Liver (tissue), 3 donors: ENCODE measurements around the gene ZNF141.

Source experiments
- ATF3 ChIP-seq: IDR thresholded peaks from 2 replicates; pipeline ENCODE4 v1.6.1; 2016; ENCODE audit warnings: antibody characterized with exemption
- CTCF ChIP-seq: fragments of 150-350 bp; IDR thresholded peaks from 2 replicates; pipeline ENCODE4 v1.5.1; 2017; ENCODE audit warnings: improper control_type of control experiment, low read depth, low read length; ENCODE audit not compliant: missing input control
- EGR1 ChIP-seq, 2 donors: IDR thresholded peaks; 2 replicates each; pipeline ENCODE4 v1.6.1; 2016 to 2018; ENCODE audit warnings: antibody characterized with exemption in 2 of 2, low read depth in 2 of 2
- FOXA1 ChIP-seq: IDR thresholded peaks from 2 replicates; pipeline ENCODE4 v1.6.1; 2016; ENCODE audit warnings: antibody characterized with exemption
- GABPA ChIP-seq, 2 donors: IDR thresholded peaks in 1 of 2; conservative IDR thresholded peaks in 1 of 2; 2 replicates each; pipeline ENCODE4 v1.6.1; 2016; ENCODE audit warnings: antibody characterized with exemption in 2 of 2, mild to moderate bottlenecking in 1 of 2, moderate library complexity in 1 of 2
- HNF4A ChIP-seq, 2 donors: conservative IDR thresholded peaks; 2 replicates each; pipeline ENCODE4 v1.6.1; 2016; ENCODE audit warnings: antibody characterized with exemption in 2 of 2, mild to moderate bottlenecking in 2 of 2
- HNF4G ChIP-seq: IDR thresholded peaks from 2 replicates; pipeline ENCODE4 v1.6.1; 2016; ENCODE audit warnings: antibody characterized with exemption
- MAX ChIP-seq: IDR thresholded peaks from 2 replicates; pipeline ENCODE4 v1.6.1; 2016; ENCODE audit warnings: antibody characterized with exemption
- RAD21 ChIP-seq, 2 donors: IDR thresholded peaks; 2 replicates each; pipeline ENCODE4 v1.6.1; 2016; ENCODE audit warnings: antibody characterized with exemption in 2 of 2, mild to moderate bottlenecking in 2 of 2
- REST ChIP-seq: IDR thresholded peaks from 2 replicates; pipeline ENCODE4 v1.6.1; 2016; ENCODE audit warnings: antibody characterized with exemption, mild to moderate bottlenecking
- RXRA ChIP-seq, 2 donors: IDR thresholded peaks; 2 replicates each; pipeline ENCODE4 v1.6.1; 2017 to 2018; ENCODE audit warnings: antibody characterized with exemption in 2 of 2, mild to moderate bottlenecking in 1 of 2
- TAF1 ChIP-seq: conservative IDR thresholded peaks from 2 replicates; pipeline ENCODE4 v1.6.1; 2016; ENCODE audit warnings: antibody characterized with exemption, mild to moderate bottlenecking
- ZBTB33 ChIP-seq: IDR thresholded peaks from 2 replicates; pipeline ENCODE4 v1.6.1; 2016; ENCODE audit warnings: antibody characterized with exemption
- donor health status: healthy.
- donor health status: healthy.

GRCh38 chr4:288891-289290, 48.7 kb upstream of the ZNF141 start:
- TF ChIP-seq TAF1, result no peak
- no peak for TF ChIP-seq MAX
- TF ChIP-seq RXRA (IDR thresholded peaks at IDR 0.05), result no peak
- TF ChIP-seq CTCF, result no peak
- no peak for TF ChIP-seq HNF4A (conservative IDR thresholded peaks at IDR 0.05)
- no peak for TF ChIP-seq GABPA (IDR thresholded peaks at IDR 0.05 in 1 of 2, conservative IDR thresholded peaks at IDR 0.05 in 1 of 2)
- no peak for TF ChIP-seq FOXA1
- TF ChIP-seq REST, result no peak
- no peak for TF ChIP-seq ATF3
- TF ChIP-seq RAD21 (IDR thresholded peaks at IDR 0.05), result no peak
- no peak for TF ChIP-seq EGR1 (IDR thresholded peaks at IDR 0.05; ENCODE audit: low read depth in 2 of 2)
- no peak for TF ChIP-seq ZBTB33
- TF ChIP-seq HNF4G, result no peak
